ENCODE results near the gene EIF2B2.

DNA sequence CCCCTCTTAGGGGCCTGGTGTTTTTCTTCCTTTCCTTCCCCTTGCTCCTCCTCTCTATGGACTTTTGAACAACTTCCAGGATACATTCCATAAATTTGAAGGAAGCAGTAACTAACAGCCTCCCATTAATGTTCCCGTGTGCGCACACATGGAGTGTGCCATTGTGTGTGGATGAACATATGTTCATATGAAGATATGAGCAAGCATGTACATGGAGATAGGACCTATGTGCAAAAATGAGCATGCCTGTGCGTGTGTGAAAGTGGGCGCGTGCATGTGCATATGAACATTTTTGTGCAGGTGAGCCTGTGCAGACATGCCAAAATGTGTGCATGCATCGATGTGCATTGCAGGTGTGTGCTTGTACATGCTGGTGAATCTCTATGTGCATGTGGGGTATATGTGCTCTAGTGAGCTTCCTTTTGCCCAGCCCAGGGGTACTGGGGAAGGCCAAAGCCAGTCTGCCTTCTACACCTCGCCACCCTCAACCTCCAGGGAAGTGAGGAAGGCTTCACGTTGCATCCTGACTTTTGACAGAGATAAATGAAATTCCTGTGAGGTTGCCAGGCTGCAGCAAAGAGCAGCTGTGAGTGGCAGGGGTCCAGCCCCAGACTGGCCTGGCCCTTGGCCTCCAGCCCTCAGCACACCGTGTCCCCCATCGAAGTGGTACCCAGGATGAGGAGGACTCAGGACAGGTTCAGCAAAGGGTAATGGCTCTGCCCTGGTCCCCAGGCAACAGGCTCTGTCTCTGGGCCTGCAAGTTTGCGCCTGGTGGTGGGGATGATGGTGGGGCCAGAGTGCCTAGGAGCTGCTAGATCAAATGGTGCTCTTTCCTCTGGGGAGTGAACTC lies 26.2 kb upstream of the EIF2B2 start:
- TF ChIP-seq, protein P1, sequence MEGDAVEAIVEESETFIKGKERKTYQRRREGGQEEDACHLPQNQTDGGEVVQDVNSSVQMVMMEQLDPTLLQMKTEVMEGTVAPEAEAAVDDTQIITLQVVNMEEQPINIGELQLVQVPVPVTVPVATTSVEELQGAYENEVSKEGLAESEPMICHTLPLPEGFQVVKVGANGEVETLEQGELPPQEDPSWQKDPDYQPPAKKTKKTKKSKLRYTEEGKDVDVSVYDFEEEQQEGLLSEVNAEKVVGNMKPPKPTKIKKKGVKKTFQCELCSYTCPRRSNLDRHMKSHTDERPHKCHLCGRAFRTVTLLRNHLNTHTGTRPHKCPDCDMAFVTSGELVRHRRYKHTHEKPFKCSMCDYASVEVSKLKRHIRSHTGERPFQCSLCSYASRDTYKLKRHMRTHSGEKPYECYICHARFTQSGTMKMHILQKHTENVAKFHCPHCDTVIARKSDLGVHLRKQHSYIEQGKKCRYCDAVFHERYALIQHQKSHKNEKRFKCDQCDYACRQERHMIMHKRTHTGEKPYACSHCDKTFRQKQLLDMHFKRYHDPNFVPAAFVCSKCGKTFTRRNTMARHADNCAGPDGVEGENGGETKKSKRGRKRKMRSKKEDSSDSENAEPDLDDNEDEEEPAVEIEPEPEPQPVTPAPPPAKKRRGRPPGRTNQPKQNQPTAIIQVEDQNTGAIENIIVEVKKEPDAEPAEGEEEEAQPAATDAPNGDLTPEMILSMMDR (conservative IDR thresholded peaks at IDR 0.05; ENCODE audit: low read length), result no peak
- TF ChIP-seq EZH2phosphoT487 (IDR thresholded peaks at IDR 0.05; ENCODE audit: borderline replicate concordance, low read depth, low read length), result no peak
